MM.1S (cell line): ENCODE measurements around the gene IRAK2.

Source experiments
- CTCF ChIP-seq: fragments of 300-600 bp; sonication (generic); IDR thresholded peaks from 2 replicates; pipeline ENCODE4 v1.5.1; 2016; ENCODE audit warnings: antibody characterized with exemption, low read length, mixed read lengths
- EZH2 ChIP-seq: fragments of 300-600 bp; sonication (generic); optimal IDR thresholded peaks from 2 replicates; pipeline ENCODE3; 2017; ENCODE audit warnings: low read depth, mild to moderate bottlenecking, antibody characterized with exemption, low read length, mixed read lengths
- EZH2phosphoT487 ChIP-seq: fragments of 300-600 bp; sonication (generic); IDR thresholded peaks from 2 replicates; pipeline ENCODE4 v1.6.1; 2018; ENCODE audit warnings: antibody characterized with exemption, low read length

DNA sequence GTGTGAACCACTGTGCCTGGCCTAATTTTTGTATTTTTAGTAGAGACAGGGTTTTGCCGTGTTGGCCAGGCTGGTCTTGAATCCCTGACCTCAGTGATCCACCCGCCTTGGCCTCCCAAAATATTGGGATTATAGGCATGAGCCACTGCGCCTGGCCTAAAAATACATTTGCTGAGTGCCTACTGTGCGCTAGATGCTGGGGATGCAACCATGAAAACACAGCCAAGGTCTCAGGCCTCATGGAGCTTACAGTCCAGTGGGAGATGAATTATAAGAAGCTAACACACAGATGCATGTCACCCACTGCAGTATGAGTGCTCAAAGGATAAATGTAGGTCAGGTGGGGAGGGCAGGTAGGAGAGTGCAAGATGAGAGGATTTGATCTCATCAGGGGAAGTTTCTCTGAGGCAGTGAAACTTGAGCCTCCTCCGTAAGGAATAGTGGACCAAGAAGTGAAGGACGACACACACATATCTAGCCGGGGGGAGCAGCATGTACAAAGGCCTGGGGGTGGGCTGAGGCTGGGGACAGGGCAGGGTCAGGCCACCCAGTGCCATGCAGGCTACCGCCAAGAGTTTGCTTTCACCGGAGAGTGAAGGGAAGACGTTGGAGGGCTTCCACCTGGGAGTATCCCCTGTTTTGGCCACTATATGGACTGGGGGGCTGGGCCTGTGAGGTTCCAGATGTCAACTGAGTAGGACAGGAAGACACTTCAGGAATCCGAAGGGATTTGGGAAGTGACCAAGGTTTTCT lies 24.3 kb downstream of the IRAK2 start:
- TF ChIP-seq CTCF: no peak
- TF ChIP-seq EZH2phosphoT487: no peak
- TF ChIP-seq EZH2: no peak
